ENCODE results near the gene NUCB1. TPM values are rescaled to one million over a fixed set of nuclear protein-coding genes. Genes with fewer than 3 reads are reported as not detected.
A peak's percentile ranks its signal among the peaks of the same experiment; 100 is the strongest.

The NUCB1 gene
- total RNA-seq, 2 donors from 2014 or later = 347 to 411 TPM

DNA sequence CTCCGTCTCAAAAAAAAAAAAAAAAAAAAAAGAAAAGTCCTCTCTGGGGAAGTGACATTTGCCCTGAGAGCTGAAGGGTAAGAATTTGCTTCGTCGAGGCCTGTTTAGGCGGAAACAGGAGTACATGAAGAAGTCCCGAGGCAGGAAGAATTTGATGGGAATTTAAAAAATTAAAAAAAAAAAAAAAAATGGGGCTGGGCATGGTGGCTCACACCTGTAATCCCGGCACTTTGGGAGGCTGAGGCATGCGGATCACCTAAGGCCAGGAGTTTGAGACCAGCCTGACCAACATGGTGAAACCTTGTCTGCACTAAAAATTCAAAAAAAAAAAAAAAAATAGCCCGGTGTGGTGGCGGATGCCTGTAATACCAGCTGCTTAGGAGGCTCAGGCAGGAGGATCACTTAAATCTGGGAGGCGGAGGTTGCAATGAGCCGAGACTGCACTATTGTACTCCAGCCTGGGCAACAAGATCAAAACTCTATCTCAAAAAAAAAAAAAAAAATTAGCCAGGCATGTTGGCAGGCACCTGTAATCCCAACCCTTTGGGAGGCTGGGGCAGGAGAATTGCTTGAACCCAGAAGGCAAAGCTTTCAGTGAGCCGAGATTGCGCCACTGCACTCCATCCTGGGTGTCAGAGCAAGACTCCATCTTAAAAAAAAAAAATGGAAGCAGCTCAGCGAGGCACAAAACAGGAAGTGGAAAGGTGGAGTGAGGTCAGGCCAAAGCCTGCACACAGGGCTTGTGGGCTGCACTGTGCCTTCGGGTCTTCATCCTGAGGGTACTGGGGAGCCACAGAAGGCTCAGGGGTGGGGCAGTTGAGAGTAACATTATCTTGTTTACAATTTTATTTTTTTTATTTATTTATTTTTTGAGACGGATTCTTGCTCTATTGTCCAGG lies 59.5 kb downstream of the NUCB1 start:
- no peaks in the 10 kb centered on the region for H3K27me3 ChIP-seq
- peaks cover 0 to 40% of the 10 kb centered on the region in 2 donors for H3K4me1 ChIP-seq
- no peak for DNase-seq (ENCODE audit: low spot score)
- no peak overlapping the region for H3K27ac ChIP-seq
- H3K36me3 ChIP-seq = no peaks in the 10 kb centered on the region
- no peaks in the 10 kb centered on the region for H3K9me3 ChIP-seq
- H3K4me3 ChIP-seq = no peak overlapping the region
- TF ChIP-seq, protein P1, sequence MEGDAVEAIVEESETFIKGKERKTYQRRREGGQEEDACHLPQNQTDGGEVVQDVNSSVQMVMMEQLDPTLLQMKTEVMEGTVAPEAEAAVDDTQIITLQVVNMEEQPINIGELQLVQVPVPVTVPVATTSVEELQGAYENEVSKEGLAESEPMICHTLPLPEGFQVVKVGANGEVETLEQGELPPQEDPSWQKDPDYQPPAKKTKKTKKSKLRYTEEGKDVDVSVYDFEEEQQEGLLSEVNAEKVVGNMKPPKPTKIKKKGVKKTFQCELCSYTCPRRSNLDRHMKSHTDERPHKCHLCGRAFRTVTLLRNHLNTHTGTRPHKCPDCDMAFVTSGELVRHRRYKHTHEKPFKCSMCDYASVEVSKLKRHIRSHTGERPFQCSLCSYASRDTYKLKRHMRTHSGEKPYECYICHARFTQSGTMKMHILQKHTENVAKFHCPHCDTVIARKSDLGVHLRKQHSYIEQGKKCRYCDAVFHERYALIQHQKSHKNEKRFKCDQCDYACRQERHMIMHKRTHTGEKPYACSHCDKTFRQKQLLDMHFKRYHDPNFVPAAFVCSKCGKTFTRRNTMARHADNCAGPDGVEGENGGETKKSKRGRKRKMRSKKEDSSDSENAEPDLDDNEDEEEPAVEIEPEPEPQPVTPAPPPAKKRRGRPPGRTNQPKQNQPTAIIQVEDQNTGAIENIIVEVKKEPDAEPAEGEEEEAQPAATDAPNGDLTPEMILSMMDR (IDR thresholded peaks at IDR 0.05) = no peak

DNA sequence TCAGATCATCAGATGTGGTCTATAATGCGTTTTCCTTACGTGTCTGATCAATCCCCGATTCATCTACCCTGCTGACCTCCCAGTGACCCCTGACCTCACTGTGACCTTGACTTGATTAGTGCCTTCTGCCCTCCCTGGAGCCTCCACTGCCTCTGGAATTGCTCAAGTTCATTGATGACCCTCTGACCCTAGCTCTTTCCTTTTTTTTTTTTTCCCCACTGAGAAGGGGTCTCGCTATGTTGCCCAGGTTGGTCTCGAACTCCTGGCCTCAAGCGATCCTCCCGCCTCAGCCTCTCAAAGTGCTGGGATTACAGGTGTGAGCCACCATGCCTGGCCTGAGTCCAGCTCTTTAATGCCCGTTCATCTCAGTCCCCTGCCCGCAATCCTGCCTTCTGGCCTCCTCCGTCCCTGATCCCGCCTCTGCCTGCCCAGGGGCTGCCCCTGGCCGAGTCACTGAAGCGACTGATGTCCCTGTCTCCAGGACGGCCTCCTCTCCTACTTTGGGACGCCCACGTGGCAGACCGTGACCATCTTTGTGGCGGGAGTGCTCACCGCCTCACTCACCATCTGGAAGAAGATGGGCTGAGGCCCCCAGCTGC lies 61.0 kb downstream of the NUCB1 start:
- TF ChIP-seq, protein P1 (IDR thresholded peaks at IDR 0.05) = no peak
- Histone ChIP-seq H3K4me1 (peaks cover 0 to 32% of the 10 kb centered on the region in 2 donors), H3K36me3 (peaks cover 8% of the 10 kb centered on the region), H3K9me3 (no peaks in the 10 kb centered on the region), H3K4me3 (no peak overlapping the region), H3K27me3 (no peaks in the 10 kb centered on the region), H3K27ac (peak overlapping the region in 1 of 2 donors; percentile 92)
- DNase-seq (ENCODE audit: low spot score) = no peak

DNA sequence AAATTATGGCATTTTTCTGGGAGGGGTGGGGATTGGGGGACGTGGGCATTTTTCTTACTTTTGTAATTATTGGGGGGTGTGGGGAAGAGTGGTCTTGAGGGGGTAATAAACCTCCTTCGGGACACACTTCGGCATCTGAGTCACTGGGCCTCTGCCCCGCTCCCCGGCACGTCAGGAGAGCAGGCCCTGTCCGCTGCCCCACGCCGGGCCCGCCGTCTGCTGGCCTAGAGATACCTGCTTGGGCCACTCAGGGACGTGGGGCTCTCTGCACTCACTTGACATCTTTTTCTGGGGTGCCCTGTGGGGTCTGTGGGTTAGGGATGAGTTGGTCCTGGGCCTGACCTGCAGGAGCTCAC lies 61.5 kb downstream of the NUCB1 start:
- Histone ChIP-seq H3K4me1 (peaks cover 0 to 36% of the 10 kb centered on the region in 2 donors), H3K27me3 (no peaks in the 10 kb centered on the region), H3K36me3 (peaks cover 13% of the 10 kb centered on the region), H3K27ac (peak overlapping the region; percentile 90 to 92), H3K4me3 (no peak overlapping the region), H3K9me3 (no peaks in the 10 kb centered on the region)
- no peak for DNase-seq (ENCODE audit: low spot score)
- TF ChIP-seq, protein P1 (IDR thresholded peaks at IDR 0.05) = no peak

- Histone ChIP-seq H3K27ac (peak overlapping the region; percentile 90 to 92), H3K4me1 (peaks cover 0 to 42% of the 10 kb centered on the region in 2 donors), H3K9me3 (no peaks in the 10 kb centered on the region), H3K27me3 (no peaks in the 10 kb centered on the region), H3K36me3 (peaks cover 18% of the 10 kb centered on the region), H3K4me3 (no peak overlapping the region)
- DNase-seq (ENCODE audit: low spot score) = no peak
- TF ChIP-seq, protein P1 (IDR thresholded peaks at IDR 0.05) = no peak
Measured at GRCh38 chr19:48962029-48962848, 62.1 kb downstream of the NUCB1 start.

GRCh38 chr19:48962849-48963165 lies 62.7 kb downstream of the NUCB1 start:
- TF ChIP-seq, protein P1 (IDR thresholded peaks at IDR 0.05) = no peak

More at GRCh38 chr19:48962849-48963165, 62.7 kb downstream of the NUCB1 start:
- Histone ChIP-seq H3K36me3 (peaks cover 18% of the 10 kb centered on the region), H3K27ac (peak overlapping the region; percentile 90 to 92), H3K4me3 (no peak overlapping the region), H3K9me3 (no peaks in the 10 kb centered on the region), H3K4me1 (peaks cover 0 to 47% of the 10 kb centered on the region in 2 donors), H3K27me3 (no peaks in the 10 kb centered on the region)
- DNase-seq (ENCODE audit: low spot score) = no peak

Data from right atrium auricular region (tissue), 2 donors.